Keratinocyte (primary cell): ENCODE measurements around the gene PRMT1. TPM values are rescaled to one million over a fixed set of nuclear protein-coding genes. Genes with fewer than 3 reads are reported as not detected.

Experiments
- DNase-seq: peaks from one replicate; pipeline ENCODE4 v3.0.0-alpha.2; 2011; ENCODE audit warnings: low read depth, missing footprints, low spot score
- FAIRE-seq: peaks from 2 replicates; lab custom pipeline; 2011; peaks lifted over from hg19 to GRCh38; lab: Jason Lieb, UNC
- H2AFZ ChIP-seq: 2 replicates; pipeline ENCODE4 v1.6.0; 2012; ENCODE audit warnings: low read length, control low read depth, inconsistent platforms; ENCODE audit not compliant: control insufficient read depth
- H3K27ac ChIP-seq: 2 replicates; pipeline ENCODE4 v1.5.1; 2011; ENCODE audit warnings: low read length; ENCODE audit not compliant: control insufficient read depth, insufficient read depth
- H3K27me3 ChIP-seq: 3 replicates; pipeline ENCODE4 v1.6.0; 2011; ENCODE audit warnings: low read length; ENCODE audit not compliant: control insufficient read depth, insufficient read depth; ENCODE audit errors: extremely low read depth
- H3K36me3 ChIP-seq, 2 experiments: 2 replicates in 1 of 2; 3 replicates in 1 of 2; pipeline ENCODE4 v1.5.1; 2011; ENCODE audit warnings: low read length in 2 of 2, mild to moderate bottlenecking in 1 of 2; ENCODE audit not compliant: control insufficient read depth in 2 of 2, insufficient read depth in 2 of 2; ENCODE audit errors: extremely low read depth in 1 of 2
- H3K4me1 ChIP-seq: 3 replicates; pipeline ENCODE4 v1.5.1; 2011; ENCODE audit warnings: low read length; ENCODE audit not compliant: control insufficient read depth, insufficient read depth; ENCODE audit errors: extremely low read depth
- H3K4me2 ChIP-seq: 3 replicates; pipeline ENCODE4 v1.6.0; 2011; ENCODE audit warnings: low read depth, low read length; ENCODE audit not compliant: control insufficient read depth, insufficient read depth; ENCODE audit errors: extremely low read depth
- H3K4me3 ChIP-seq, 3 experiments: fragments of 200-600 bp in 1 of 3; sonication (generic) in 1 of 3; 2 replicates in 2 of 3; 3 replicates in 1 of 3; pipeline ENCODE4 v1.5.1; 2011 to 2016; ENCODE audit warnings: low read length in 3 of 3, mild to moderate bottlenecking in 3 of 3, control low read depth in 2 of 3, inconsistent platforms in 1 of 3, low read depth in 1 of 3, mixed read lengths in 1 of 3, mixed run types in 1 of 3, moderate library complexity in 1 of 3; ENCODE audit not compliant: control insufficient read depth in 2 of 3, insufficient read depth in 2 of 3; ENCODE audit errors: extremely low read depth in 1 of 3
- H3K79me2 ChIP-seq: 2 replicates; pipeline ENCODE4 v1.6.0; 2012; ENCODE audit warnings: low read length; ENCODE audit not compliant: control insufficient read depth, insufficient read depth
- H3K9ac ChIP-seq: 3 replicates; pipeline ENCODE4 v1.6.0; 2011; ENCODE audit warnings: low read length; ENCODE audit not compliant: control insufficient read depth, insufficient read depth; ENCODE audit errors: extremely low read depth
- H3K9me1 ChIP-seq: 3 replicates; pipeline ENCODE4 v1.6.0; 2011; ENCODE audit warnings: low read length; ENCODE audit not compliant: control insufficient read depth, insufficient read depth; ENCODE audit errors: extremely low read depth
- H3K9me3 ChIP-seq: 2 replicates; pipeline ENCODE4 v1.5.1; 2012; ENCODE audit warnings: low read depth, low read length; ENCODE audit not compliant: control insufficient read depth
- H4K20me1 ChIP-seq: 3 replicates; pipeline ENCODE4 v1.6.0; 2011; ENCODE audit warnings: low read length; ENCODE audit not compliant: control insufficient read depth, insufficient read depth; ENCODE audit errors: extremely low read depth
- CTCF ChIP-seq, 3 experiments: IDR thresholded peaks in 1 of 3; conservative IDR thresholded peaks in 1 of 3; optimal IDR thresholded peaks in 1 of 3; 2 replicates in 2 of 3; 3 replicates in 1 of 3; pipeline versions ENCODE3 to v1.5.1; 2011; ENCODE audit warnings: low read length in 3 of 3, mild to moderate bottlenecking in 3 of 3, moderate library complexity in 2 of 3, control low read depth in 1 of 3, inconsistent platforms in 1 of 3; ENCODE audit not compliant: insufficient read depth in 2 of 3; ENCODE audit errors: extremely low read depth in 1 of 3
- EZH2 ChIP-seq: IDR thresholded peaks from one replicate; pipeline ENCODE4 v1.6.1; 2012; ENCODE audit warnings: inconsistent platforms, mild to moderate bottlenecking, low read length, moderate library complexity
- dilution Hi-C: fragments of 300-500 bp; cut with MboI; formaldehyde crosslinking; loops from one replicate; pipeline ENCODE4 v1.7.0; 2020; ENCODE audit warnings: low sequenced_read_pairs; ENCODE audit not compliant: extremely low pct_ligation_motif_present
- polyA plus RNA-seq, 5 experiments: library from polyadenylated mRNA; depleted of rRNA in 3 of 5; stranded (reverse) in 3 of 5; stranded (forward) in 1 of 5; unstranded in 1 of 5; fragments of >200 nt; gene quantifications; 1 replicate in 1 of 5; 2 replicates in 3 of 5; 3 replicates in 1 of 5; pipeline versions ENCODE4 v1.2.1 to v1.2.3, GENCODE V29; 2011 to 2012; ENCODE audit warnings: missing spikeins in 2 of 5, low read depth in 1 of 5, low replicate concordance in 1 of 5

The PRMT1 gene
- polyA plus RNA-seq, 1 donor (not counting 4 experiments of a cell fraction or from before 2014, with no cell fraction given), result 280 TPM

- H3K36me3 ChIP-seq, result peaks cover 32% of the 10 kb centered on the region in 2 experiments
- peaks cover 12% of the 10 kb centered on the region for H3K4me1 ChIP-seq
- H3K27me3 ChIP-seq, result no peaks in the 10 kb centered on the region
- H3K9me1 ChIP-seq, result no peaks in the 10 kb centered on the region
- dilution Hi-C loops, result no loop called here
- H2AFZ ChIP-seq, result no peak overlapping the region
- H3K9ac ChIP-seq, result no peak overlapping the region
- peaks cover 29% of the 10 kb centered on the region for H3K79me2 ChIP-seq
- FAIRE-seq (no peak), DNase-seq (no peak)
- TF ChIP-seq EZH2, result no peak
- TF ChIP-seq CTCF (optimal IDR thresholded peaks at IDR 0.05 in 1 of 3, IDR thresholded peaks at IDR 0.05 in 1 of 3, conservative IDR thresholded peaks at IDR 0.05 in 1 of 3; ENCODE audit: extremely low read depth in 1 of 3, insufficient read depth in 2 of 3, low read length in 3 of 3), result no peak
- H3K9me3 ChIP-seq, result no peaks in the 10 kb centered on the region
- H3K4me3 ChIP-seq, result no peak overlapping the region
- peaks cover 11% of the 10 kb centered on the region for H4K20me1 ChIP-seq
- no peak overlapping the region for H3K27ac ChIP-seq
- H3K4me2 ChIP-seq, result no peak overlapping the region
Observed at GRCh38 chr19:49662011-49662410, 15.1 kb upstream of the PRMT1 start.

GRCh38 chr19:49663224-49663623, 13.8 kb upstream of the PRMT1 start:
- H3K27ac ChIP-seq, result no peak overlapping the region
- FAIRE-seq (no peak), DNase-seq (no peak)
- peaks cover 11% of the 10 kb centered on the region for H4K20me1 ChIP-seq
- peaks cover 32% of the 10 kb centered on the region for H3K79me2 ChIP-seq
- no peak overlapping the region for H3K9ac ChIP-seq
- H3K4me3 ChIP-seq, result no peak overlapping the region
- peaks cover 12% of the 10 kb centered on the region for H3K4me1 ChIP-seq
- H2AFZ ChIP-seq, result no peak overlapping the region
- H3K4me2 ChIP-seq, result peak overlapping the region; percentile 22
- dilution Hi-C loops, result no loop called here
- H3K9me3 ChIP-seq, result no peaks in the 10 kb centered on the region
- H3K36me3 ChIP-seq, result peaks cover 25 to 32% of the 10 kb centered on the region in 2 experiments
- TF ChIP-seq EZH2, result no peak
- H3K9me1 ChIP-seq, result no peaks in the 10 kb centered on the region
- H3K27me3 ChIP-seq, result no peaks in the 10 kb centered on the region
